K562 (cell line): ENCODE data around the gene SEPTIN8. TPM values are rescaled to one million over a fixed set of nuclear protein-coding genes. Genes with fewer than 3 reads are reported as not detected.
A peak's percentile ranks its signal among the peaks of the same experiment; 100 is the strongest.

Source experiments
- BCL6 ChIP-seq: fragments of 250-450 bp; sonication (Bioruptor Pico); IDR thresholded peaks from 2 replicates; pipeline ENCODE4 v1.4.0; 2020
- CXXC5 ChIP-seq: fragments of 250-450 bp; sonication (Bioruptor Pico); IDR thresholded peaks from 2 replicates; pipeline ENCODE4 v1.8.0; 2022; ENCODE audit warnings: inconsistent platforms, mild to moderate bottlenecking, moderate library complexity
- KLF6 ChIP-seq: fragments of 250-450 bp; sonication (Bioruptor Pico); IDR thresholded peaks from 2 replicates; pipeline ENCODE4 v1.4.0; 2020; ENCODE audit warnings: mild to moderate bottlenecking, moderate library complexity, borderline replicate concordance
- L3MBTL2 ChIP-seq: fragments of 450-650 bp; IDR thresholded peaks from 2 replicates; pipeline ENCODE4 v1.6.1; 2016; ENCODE audit warnings: mild to moderate bottlenecking, moderate library complexity
- LCOR ChIP-seq: sonication (generic); formaldehyde crosslinking; IDR thresholded peaks from 2 replicates; pipeline ENCODE4 v1.8.0; 2022; ENCODE audit warnings: mild to moderate bottlenecking, missing genetic modification reagents
- MAFG ChIP-seq: fragments of 450-650 bp; conservative IDR thresholded peaks from 2 replicates; pipeline ENCODE4 v1.6.1; 2016; ENCODE audit warnings: missing genetic modification characterization, missing compliant biosample characterization
- MCM7 ChIP-seq, 2 experiments: fragments of 450-650 bp; IDR thresholded peaks; 2 replicates each; pipeline ENCODE4 v1.6.1; 2016 to 2018
- SP1 ChIP-seq: sonication (generic); formaldehyde crosslinking; IDR thresholded peaks from 2 replicates; pipeline ENCODE4 v1.8.1; 2022; ENCODE audit warnings: mild to moderate bottlenecking, missing genetic modification reagents
- TRIM24 ChIP-seq, 2 experiments: fragments of 450-650 bp; IDR thresholded peaks; 2 replicates each; pipeline ENCODE4 v1.6.1; 2016
- U2AF2 ChIP-seq: fragments of 200-400 bp; formaldehyde crosslinking; optimal IDR thresholded peaks from 2 replicates; pipeline ENCODE3; 2017; ENCODE audit warnings: low read depth, mild to moderate bottlenecking, low read length
- ZNF121 ChIP-seq: sonication (generic); formaldehyde crosslinking; conservative IDR thresholded peaks from 2 replicates; pipeline ENCODE4 v1.8.0; 2022; ENCODE audit warnings: missing genetic modification reagents
- ZNF583 ChIP-seq: fragments of 250-450 bp; sonication (Bioruptor Pico); IDR thresholded peaks from 2 replicates; pipeline ENCODE4 v1.4.0; 2020
- polyA plus RNA-seq, 8 experiments: library from polyadenylated mRNA; depleted of rRNA in 4 of 8; stranded (reverse) in 5 of 8; unstranded in 3 of 8; fragments of >200 nt; fragmentation: Nextera tagmentation in 2 of 8; fragmentation: Illumina TruSeq in 1 of 8; extraction: Ambion mirVana in 2 of 8; extraction: Trizol in 1 of 8; gene quantifications; 2 replicates each; pipeline versions ENCODE4 v1.2.1 to v1.2.3, GENCODE V29; 2011 to 2014; ENCODE audit warnings: inconsistent platforms in 1 of 8, missing spikeins in 1 of 8
- total RNA-seq, 7 experiments: library from RNA; depleted of rRNA in 6 of 7; stranded (reverse); fragments of >200 nt in 6 of 7; fragmentation: Illumina TruSeq in 2 of 7; extraction: Trizol in 2 of 7; gene quantifications; 2 replicates each; pipeline versions ENCODE4 v1.2.1 to v1.2.3, GENCODE V29; 2011 to 2021; ENCODE audit warnings: low replicate concordance in 1 of 7
- TF ChIP-seq, protein P1 (sequence below): fragments of 250-450 bp; sonication (Bioruptor Pico); IDR thresholded peaks from 2 replicates; pipeline ENCODE4 v1.8.0; 2022; ENCODE audit warnings: inconsistent platforms, mild to moderate bottlenecking, moderate library complexity, borderline replicate concordance
- TF ChIP-seq, protein P2 (sequence below): sonication (generic); formaldehyde crosslinking; IDR thresholded peaks from 2 replicates; pipeline ENCODE4 v1.8.0; 2022; ENCODE audit warnings: mild to moderate bottlenecking, low read depth, missing genetic modification reagents
- TF ChIP-seq, protein P3 (sequence below), 2 experiments: fragments of 450-650 bp in 1 of 2; sonication (generic) in 1 of 2; formaldehyde crosslinking; conservative IDR thresholded peaks; 2 replicates each; pipeline versions ENCODE4 v1.4.0 to v1.8.1; 2020 to 2022; ENCODE audit warnings: mild to moderate bottlenecking in 1 of 2, missing genetic modification reagents in 1 of 2
- TF ChIP-seq, protein P4 (sequence below): sonication (generic); formaldehyde crosslinking; IDR thresholded peaks from 2 replicates; pipeline ENCODE4 v1.8.0; 2023; ENCODE audit warnings: mild to moderate bottlenecking, missing genetic modification reagents
- TF ChIP-seq, protein P5 (sequence below): fragments of 450-650 bp; formaldehyde crosslinking; IDR thresholded peaks from 2 replicates; pipeline ENCODE4 v1.4.0; 2022; ENCODE audit warnings: missing genetic modification characterization

Gene SEPTIN8
- total and polyA plus RNA-seq, 9 of the 15 experiments (the other 6 are each of a cell fraction or from before 2014, with no cell fraction given) = 19.3 to 142 (median 101) TPM

DNA sequence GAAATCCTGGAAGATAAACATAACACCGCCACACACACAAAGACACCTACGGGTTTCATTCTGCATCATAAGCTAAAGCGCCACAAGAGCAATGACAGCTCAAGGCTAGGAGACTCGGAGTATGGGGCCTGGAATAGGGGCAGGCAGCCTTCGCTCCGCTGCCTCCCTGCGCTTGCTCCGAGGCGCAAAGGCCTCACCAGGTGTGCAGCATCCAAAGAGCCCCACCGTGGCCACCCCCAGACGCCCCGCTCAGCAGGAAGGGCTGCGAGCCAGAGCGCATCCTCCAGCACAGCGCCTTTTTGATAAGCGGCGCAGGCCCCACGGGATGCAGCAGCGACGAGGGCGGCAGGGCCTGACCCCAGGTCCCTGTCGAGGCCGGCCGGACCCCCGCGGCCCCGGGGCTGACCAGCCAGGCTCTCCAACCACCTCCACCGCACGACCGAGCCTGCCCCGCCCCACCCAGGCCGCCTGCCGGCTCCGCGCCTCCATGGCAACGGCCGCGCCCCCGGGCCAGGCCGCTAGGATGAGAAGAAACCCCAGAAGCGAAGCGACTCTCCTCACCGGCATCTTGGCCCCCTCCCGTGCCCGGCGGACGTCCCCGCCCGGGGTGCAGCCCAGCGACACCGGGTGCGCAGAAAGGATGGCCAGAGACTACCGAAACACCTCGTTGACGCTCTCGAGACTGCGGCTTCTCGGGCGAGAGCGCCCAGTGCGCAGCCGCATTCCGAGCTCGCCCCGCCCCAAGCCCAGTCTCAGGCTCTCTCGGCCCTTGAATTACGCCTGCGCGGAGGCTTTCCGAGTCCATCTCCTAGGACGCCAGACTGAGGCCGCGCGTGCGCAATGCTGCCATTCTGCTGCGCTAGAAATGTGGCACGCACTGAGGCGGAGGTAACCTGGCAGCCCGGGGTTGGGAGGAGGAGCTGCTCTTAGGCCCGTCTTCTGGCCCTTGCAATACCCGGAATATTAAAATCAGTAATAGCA, 39.9 kb downstream of the SEPTIN8 start, which contains the start of gene KIF3A (continued):
- peak; percentile 66; the same call in 1 of the 2 replicates for TF ChIP-seq SP1 (CRISPR knock-in tag)
- TF ChIP-seq U2AF2 = no peak
- peak; percentile 48; the same call in 1 of the 2 replicates for TF ChIP-seq L3MBTL2
- TF ChIP-seq, protein P1, sequence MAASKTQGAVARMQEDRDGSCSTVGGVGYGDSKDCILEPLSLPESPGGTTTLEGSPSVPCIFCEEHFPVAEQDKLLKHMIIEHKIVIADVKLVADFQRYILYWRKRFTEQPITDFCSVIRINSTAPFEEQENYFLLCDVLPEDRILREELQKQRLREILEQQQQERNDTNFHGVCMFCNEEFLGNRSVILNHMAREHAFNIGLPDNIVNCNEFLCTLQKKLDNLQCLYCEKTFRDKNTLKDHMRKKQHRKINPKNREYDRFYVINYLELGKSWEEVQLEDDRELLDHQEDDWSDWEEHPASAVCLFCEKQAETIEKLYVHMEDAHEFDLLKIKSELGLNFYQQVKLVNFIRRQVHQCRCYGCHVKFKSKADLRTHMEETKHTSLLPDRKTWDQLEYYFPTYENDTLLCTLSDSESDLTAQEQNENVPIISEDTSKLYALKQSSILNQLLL = no peak
- TF ChIP-seq, protein P2, sequence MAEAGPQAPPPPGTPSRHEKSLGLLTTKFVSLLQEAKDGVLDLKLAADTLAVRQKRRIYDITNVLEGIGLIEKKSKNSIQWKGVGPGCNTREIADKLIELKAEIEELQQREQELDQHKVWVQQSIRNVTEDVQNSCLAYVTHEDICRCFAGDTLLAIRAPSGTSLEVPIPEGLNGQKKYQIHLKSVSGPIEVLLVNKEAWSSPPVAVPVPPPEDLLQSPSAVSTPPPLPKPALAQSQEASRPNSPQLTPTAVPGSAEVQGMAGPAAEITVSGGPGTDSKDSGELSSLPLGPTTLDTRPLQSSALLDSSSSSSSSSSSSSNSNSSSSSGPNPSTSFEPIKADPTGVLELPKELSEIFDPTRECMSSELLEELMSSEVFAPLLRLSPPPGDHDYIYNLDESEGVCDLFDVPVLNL (CRISPR knock-in tag) = peak; percentile 23; the same call in 1 of the 2 replicates
- no peak for TF ChIP-seq MCM7 (IDR thresholded peaks at IDR 0.05)
- TF ChIP-seq BCL6 = no peak
- no peak for TF ChIP-seq ZNF583
- TF ChIP-seq, protein P3, sequence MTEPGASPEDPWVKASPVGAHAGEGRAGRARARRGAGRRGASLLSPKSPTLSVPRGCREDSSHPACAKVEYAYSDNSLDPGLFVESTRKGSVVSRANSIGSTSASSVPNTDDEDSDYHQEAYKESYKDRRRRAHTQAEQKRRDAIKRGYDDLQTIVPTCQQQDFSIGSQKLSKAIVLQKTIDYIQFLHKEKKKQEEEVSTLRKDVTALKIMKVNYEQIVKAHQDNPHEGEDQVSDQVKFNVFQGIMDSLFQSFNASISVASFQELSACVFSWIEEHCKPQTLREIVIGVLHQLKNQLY (CRISPR knock-in tag; conservative IDR thresholded peaks at IDR 0.05) = no peak
- TF ChIP-seq LCOR = no peak
- TF ChIP-seq CXXC5 (CRISPR knock-in tag) = peak; percentile 77
- TF ChIP-seq MAFG (tag) = no peak
- no peak for TF ChIP-seq ZNF121 (CRISPR knock-in tag)
- no peak for TF ChIP-seq KLF6 (CRISPR knock-in tag)
- TF ChIP-seq, protein P4, sequence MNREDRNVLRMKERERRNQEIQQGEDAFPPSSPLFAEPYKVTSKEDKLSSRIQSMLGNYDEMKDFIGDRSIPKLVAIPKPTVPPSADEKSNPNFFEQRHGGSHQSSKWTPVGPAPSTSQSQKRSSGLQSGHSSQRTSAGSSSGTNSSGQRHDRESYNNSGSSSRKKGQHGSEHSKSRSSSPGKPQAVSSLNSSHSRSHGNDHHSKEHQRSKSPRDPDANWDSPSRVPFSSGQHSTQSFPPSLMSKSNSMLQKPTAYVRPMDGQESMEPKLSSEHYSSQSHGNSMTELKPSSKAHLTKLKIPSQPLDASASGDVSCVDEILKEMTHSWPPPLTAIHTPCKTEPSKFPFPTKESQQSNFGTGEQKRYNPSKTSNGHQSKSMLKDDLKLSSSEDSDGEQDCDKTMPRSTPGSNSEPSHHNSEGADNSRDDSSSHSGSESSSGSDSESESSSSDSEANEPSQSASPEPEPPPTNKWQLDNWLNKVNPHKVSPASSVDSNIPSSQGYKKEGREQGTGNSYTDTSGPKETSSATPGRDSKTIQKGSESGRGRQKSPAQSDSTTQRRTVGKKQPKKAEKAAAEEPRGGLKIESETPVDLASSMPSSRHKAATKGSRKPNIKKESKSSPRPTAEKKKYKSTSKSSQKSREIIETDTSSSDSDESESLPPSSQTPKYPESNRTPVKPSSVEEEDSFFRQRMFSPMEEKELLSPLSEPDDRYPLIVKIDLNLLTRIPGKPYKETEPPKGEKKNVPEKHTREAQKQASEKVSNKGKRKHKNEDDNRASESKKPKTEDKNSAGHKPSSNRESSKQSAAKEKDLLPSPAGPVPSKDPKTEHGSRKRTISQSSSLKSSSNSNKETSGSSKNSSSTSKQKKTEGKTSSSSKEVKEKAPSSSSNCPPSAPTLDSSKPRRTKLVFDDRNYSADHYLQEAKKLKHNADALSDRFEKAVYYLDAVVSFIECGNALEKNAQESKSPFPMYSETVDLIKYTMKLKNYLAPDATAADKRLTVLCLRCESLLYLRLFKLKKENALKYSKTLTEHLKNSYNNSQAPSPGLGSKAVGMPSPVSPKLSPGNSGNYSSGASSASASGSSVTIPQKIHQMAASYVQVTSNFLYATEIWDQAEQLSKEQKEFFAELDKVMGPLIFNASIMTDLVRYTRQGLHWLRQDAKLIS (CRISPR knock-in tag) = no peak
- no peak for TF ChIP-seq TRIM24 (IDR thresholded peaks at IDR 0.05)
- TF ChIP-seq, protein P5, sequence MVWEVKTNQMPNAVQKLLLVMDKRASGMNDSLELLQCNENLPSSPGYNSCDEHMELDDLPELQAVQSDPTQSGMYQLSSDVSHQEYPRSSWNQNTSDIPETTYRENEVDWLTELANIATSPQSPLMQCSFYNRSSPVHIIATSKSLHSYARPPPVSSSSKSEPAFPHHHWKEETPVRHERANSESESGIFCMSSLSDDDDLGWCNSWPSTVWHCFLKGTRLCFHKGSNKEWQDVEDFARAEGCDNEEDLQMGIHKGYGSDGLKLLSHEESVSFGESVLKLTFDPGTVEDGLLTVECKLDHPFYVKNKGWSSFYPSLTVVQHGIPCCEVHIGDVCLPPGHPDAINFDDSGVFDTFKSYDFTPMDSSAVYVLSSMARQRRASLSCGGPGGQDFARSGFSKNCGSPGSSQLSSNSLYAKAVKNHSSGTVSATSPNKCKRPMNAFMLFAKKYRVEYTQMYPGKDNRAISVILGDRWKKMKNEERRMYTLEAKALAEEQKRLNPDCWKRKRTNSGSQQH (CRISPR knock-in tag) = no peak
